ENCODE results near the gene AMPD3. TPM values are rescaled to one million over a fixed set of nuclear protein-coding genes. Genes with fewer than 3 reads are reported as not detected.

The AMPD3 gene
- total RNA-seq, 1 experiment from 2014 or later: 1.3 TPM

DNA sequence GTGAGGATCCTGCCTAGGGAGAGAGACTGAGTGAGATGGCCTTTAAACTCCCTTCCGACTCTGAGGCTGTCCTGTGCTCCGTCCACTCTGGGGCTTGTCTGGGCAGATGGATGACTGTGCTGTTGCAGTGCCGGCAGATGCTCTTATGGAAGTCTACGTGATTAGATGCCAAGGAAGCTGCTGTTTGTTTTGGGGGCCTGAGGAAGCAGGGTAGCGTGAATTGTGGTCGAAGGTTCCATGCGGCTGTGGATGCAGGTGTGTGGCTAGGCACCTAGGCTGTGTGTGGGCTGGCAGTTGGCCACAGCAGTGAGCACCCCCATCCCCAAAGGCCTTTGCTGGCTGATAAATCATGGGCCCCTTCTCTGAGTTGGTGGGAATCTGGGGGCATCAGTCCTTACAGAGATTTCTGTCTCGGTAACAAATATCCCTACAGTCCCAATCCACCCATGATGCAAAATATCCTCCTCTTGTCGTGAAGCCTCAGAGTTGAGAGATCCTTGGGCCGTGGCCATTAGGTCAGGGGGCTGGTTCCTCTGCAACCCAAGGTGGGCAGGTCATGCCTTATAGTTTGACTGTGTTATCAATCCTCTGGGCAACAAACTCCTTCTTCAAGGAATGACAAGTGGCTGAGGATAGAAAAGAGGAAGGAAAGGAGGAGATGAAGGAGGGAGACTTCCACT is 31.2 kb downstream of the AMPD3 start:
- no peak for DNase-seq (ENCODE audit: extremely low read depth, low read depth)

DNA sequence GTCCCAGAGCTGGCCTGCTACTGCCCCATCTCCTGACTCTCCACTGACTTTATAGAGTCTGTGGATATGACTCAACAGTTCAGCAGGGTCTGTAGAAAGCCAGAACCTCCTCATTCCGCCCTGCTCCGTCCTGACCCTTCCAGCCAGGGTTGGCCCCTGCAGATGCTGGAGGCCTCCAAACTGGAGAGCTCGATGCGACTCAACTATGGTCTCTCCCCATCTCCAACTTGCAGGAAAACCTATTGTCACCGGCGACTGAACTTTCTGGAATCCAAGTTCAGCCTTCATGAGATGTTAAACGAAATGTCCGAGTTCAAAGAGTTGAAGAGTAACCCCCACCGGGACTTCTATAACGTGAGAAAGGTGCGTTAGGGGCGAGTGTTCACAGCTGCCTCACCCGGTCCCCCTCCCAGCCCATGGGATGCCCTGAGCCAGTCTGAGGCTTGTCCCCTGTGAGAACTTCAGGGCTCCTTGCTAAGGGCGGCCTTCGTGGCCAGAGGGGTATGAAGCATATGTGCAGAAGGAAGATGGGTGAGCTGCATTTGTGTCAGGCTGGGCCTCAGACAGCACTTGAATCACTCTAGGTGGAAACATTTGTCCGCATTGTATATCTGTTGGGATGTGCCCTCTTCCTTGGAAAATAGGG is 32.1 kb downstream of the AMPD3 start:
- no peak for DNase-seq (ENCODE audit: extremely low read depth, low read depth)

DNA sequence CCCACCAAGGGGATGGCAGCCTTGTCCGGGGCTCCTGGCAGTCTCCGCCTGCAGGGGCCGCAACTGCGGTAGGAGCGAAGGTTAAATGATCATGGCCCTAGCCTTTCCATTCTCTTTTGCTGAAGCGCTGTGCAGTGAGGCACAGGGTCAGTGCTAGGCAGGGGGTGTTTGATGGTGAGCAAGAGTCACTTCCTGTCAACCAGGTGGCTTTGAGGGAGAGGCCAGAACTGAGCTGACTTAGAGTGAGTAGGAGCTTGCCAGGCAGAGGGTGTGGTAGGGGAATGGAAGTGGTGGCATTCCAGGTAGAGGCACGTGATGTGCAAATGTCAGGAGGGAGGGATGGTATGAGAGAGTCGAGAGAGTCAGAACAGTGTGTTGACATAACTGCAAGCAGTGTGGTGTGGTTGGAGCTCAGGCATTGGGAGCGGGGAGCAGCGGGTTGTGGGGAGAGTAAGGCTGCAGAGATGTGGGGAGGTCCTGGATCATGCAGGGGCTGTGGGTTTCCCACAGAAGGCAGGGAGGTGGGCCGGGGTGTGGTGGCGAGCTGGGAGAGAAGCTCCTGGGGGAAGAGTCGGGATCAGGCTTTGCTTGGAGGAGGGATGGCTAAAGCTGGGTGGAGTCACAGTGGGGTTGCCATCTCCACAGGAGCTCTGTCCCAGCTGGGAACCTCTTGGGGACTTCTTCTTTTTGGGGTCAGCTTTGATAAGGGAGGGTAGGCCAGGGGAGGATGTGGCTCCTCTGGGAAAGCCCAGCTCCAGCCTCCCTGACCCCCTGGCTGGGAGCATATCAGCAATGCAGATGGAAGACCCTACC is 33.3 kb downstream of the AMPD3 start:
- DNase-seq (ENCODE audit: extremely low read depth, low read depth): no peak

DNA sequence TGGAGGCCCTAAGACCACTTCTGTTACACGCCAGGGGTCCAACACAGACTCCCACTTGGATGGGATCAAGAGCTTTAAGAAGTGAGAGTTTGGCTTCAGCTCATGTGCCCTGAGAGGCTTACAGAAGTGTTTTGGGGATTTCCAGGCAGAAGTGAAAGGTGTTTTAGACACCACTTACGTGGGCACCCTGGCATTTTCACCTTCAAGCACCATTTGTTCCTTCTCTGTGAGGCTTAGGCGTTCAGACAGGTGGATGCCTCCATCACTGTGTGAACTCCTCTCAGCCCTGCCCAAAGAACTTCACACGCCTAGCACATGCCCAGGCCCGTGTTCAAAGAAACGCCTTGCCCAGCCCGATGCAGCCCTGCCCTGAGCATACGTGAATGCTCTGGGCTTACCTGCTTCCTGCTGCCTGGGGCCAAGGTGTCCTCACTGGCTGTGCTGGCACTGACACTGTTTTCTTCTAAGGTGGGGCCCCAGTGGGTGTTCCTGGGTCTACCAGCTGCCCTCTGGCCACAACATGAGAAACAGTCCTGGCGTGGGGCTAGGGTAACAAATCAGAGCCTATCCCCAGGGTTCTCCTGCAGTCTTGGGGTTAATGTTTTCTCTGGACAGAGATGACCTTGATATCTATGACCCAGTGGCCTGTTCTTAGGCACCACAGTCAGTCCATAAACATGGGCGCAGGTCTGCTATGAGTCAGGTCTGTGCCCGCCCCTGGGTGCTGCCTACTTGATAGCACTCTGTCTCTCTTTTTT is 34.0 kb downstream of the AMPD3 start:
- DNase-seq (ENCODE audit: extremely low read depth, low read depth): no peak

DNA sequence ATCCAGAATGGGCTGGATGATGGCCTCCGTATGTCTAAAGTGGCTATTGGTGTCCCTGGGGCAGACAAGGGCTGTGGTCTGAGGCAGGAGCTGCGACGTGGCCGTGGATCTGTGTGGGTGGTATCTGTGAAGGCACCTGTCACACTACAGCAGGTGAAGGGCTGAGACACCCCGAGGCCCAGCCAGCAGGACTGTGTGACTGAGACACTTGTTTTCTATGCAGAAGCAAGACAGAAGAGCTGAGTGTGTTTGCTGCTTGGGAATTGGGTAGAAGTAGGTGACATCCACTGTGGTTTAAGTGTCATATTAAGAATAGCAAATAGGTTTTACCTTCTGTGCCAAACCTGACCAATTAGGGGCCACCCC is 35.0 kb downstream of the AMPD3 start:
- DNase-seq (ENCODE audit: extremely low read depth, low read depth): no peak

DNA sequence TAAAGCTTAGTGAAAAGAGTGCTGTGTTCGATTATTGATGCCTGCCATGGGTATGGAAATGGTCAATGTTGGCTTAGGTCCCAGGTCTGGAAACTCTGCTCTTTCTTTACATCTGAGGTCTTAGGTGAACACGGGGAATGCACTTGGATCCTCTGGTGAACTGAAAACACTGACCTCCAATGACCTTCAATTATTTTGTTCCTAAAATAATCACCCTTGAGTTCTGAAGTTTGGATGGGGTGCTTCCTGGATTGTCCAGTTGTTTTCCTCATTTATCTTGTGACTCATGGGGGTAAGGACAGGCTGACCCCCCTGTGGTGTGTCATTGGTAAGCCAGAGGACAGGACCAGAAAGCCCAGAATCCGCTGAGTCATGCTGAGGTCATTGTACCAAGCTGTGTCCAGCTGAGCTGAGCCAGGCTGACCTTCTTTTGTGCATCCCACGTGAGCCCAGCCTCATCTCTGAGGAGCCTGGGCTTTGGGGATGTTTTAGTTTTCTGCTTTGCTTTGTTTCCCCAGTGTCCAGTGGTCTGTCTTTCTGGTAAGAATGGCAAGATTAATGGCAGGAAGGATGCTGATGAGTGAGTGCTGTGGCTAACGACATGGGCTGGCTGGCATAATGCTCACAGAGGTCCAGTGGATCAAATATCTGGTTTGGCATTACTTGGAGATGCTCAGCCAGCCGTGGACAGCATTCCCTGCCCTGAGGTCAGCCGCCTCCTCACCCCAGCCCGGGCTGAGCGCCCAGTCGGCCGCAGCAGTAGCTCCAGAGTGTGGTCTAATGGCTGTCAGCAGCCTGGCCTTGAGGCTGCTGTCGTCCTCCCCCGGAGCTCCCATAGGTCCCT is 35.6 kb downstream of the AMPD3 start:
- peak; percentile 78 for DNase-seq (ENCODE audit: extremely low read depth, low read depth)

DNA sequence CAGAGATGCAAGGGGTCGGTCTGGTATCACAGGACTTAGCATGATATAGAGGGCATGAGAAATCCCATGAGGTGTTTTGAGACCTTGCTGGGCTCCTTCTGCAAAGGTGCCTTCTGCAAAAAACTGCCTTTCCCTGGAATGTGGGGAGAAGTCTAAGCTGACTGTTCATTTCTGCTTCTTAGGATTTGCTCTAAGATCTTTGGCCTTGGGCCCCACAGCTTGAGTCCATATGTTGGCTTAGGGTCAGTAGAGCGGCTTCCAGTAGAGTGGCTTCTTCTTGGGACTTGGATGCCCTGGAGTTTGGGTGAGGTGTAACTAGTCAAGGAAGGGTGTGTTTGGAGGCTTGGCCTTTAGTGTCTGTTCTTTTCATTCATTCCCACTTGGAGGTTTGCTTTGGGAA is 37.0 kb downstream of the AMPD3 start:
- DNase-seq (ENCODE audit: extremely low read depth, low read depth): no peak

DNA sequence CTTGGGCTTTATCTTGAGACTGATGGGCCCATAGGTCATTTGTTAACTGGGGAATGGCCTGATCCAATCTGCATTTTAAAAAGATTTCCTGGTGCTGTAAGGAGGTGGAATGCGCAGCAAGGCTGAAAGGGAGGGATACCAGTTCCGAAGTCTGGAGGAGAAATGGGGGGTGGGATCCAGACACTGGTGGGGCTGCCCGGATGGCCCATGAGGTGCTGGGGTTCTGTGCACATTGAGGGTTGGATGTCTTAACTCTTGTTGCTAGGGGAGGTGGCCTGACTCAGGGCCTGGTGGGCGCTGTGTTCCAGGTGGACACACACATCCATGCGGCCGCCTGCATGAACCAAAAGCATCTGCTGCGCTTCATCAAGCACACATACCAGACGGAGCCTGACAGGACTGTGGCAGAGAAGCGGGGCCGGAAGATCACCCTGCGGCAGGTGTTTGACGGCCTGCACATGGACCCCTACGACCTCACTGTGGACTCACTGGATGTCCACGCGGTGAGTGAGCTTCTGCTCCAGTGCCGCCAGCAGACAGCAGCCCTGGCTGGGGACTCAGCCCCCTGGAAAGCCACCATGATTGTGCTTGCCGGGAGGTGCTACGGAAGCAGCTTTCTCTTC is 38.1 kb downstream of the AMPD3 start:
- no peak for DNase-seq (ENCODE audit: extremely low read depth, low read depth)

DNA sequence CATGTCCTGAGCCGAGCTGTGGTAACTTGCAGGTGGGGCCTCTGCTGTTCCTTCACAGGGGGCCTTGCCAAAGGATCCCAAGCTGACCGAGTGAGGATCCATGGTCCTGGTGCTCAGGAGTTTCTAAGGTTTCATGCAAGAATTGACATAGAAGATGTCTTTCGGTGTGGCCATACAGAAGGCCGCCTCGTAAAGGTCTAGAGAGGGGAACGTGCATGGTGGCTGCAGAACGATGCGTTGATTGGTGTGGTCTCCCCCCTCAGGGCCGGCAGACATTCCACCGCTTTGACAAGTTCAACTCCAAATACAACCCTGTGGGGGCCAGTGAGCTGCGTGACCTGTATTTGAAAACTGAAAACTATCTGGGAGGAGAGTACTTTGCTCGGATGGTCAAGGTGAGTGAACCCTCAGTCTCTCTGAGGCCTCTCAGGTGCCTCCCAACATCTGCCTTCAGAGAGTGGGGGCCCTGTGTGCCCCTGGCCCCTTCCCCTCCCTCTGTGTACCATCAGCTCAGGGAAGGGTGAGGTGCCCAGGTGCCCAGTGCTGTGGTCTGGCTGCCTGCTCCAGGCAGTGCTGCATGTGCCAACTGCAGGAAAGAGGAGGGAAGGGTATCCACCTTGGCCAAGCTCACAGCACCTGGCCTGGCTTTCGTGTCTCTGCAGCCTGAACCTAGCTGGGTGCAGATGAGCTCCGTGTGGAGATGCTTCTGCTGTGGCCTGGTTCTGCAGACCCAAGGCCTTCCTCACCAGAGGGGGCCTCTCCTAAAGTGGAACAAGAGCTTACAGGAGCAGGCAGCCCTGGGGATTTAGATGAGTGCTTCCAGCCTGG is 39.8 kb downstream of the AMPD3 start:
- no peak for DNase-seq (ENCODE audit: extremely low read depth, low read depth)

DNA sequence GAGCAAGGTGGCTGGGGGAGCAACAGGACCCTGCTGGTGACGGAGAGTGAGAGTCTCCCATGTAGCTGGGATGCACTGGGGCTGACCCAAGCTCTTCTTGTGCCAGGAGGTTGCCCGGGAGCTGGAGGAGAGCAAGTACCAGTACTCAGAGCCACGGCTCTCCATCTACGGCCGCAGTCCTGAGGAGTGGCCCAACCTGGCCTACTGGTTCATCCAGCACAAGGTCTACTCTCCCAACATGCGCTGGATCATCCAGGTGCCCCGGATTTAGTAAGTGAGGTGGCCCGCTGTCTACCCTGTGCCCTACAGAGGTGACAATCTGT is 40.4 kb downstream of the AMPD3 start:
- DNase-seq (ENCODE audit: extremely low read depth, low read depth): no peak

DNA sequence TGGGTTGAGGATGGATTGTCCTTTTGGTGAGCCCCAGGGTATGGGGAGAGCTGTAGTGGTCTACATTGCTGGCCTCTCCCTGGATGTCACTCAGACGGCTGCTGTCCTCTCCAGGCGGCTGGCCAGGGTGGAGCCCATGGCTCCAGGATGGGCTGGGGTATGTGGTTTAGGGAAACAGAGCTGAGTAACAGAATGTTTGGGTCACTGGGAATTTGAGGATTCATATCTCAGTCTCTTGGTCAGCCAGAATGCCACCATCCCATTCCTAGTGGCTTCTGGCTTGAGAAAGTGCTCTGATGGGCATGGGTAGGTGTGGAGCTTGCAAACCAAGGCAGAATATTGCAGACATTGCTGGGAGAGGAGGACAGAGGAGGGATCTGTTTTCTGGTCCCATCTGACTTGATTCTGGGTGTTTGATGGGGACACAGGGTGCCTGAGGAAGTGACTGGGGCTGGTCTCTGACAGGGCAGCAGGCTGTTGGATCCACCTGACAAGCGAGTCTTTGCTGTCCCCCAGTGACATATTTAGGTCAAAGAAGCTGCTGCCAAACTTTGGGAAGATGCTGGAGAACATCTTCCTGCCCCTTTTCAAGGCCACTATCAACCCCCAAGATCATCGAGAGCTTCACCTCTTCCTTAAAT is 41.4 kb downstream of the AMPD3 start:
- DNase-seq (ENCODE audit: extremely low read depth, low read depth): no peak

DNA sequence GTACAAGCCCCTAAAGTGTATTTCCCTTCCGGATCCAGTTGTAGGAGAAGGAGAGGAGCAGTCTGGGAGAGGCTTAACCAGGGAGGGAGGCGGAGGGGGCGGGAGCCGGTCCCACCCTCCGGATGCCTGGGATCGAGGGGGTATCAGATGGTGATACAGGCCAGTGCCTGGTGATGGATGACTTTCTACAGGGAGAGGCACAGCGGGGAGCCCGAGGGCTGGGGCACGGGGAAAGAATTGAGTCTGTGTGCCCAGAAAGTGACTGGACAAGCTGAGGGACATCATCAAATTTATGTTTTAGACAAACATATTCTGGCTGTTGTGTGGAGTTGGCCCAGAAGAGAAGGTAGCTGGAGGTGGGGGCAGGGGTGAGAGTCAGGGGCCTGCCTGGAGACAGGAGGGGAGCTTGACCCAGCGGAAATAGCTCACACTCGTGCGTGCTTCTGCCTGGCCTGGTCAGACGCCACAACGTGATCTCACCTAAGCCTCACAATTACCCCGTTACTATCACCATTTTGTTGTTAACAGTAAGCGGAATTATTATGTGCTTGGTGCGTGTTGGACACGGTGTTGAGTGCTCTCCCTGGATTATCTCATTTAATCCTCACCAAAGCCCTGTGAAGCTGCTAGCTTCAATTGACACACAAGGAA is 42.4 kb downstream of the AMPD3 start:
- no peak for DNase-seq (ENCODE audit: extremely low read depth, low read depth)

DNA sequence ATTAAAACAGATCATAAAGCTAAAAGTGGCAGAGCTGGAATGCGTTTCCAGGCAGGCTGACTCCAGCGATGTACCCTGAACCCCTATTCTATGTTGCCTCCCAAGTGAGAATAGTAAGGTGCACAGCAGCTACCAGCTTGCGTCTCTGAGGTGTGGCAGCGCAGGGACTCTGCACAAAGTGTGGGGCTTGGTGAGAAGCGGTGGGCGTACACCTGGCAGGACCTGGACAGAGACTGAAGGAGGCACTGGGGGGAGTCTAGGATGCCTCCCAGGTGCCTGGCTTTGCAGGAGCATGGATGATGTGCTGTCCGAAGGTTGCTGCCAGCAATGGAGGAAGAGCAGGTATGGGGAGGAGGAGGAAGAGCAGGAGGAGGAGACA is 42.9 kb downstream of the AMPD3 start:
- no peak for DNase-seq (ENCODE audit: extremely low read depth, low read depth)

DNA sequence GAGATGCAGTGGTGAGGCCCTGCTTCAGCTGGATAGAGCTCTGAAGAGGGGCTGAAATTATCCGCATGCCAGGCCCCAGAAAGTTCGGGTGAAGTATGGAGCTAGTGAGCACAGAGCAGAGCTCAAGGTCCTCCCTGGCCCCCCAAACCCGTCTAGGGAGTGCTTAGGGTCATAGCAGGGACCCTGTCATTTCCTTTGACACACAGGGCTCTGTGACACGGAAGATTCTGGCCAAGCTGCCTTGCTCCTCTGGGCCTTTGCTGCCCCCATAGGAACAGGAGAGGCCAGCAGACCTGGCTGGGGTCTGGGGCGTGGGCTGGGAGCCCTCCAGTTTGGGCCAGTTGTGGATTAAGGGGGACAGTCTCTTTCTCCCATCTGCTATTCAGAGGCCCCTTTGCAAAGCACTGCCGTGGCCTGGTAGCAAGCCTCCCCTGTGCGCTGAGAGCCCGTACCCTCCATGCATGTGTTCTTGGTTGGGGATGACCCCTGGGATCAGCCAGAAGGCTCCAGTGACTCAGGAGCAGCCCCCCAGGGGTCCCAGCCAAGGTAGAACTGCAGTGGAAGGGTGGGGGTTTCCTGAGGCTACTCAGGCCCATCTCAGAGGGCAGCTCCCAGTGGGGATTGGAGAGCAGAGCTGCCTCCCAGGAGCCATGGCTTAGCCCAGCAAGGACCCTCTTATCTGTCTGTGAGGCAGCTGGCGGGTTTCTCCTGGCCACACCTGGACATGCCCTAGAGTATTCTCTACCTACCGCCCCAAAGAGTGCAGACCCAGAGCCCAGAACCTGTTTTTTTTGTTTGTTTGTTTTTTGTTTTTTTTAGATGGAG is 43.6 kb downstream of the AMPD3 start:
- DNase-seq (ENCODE audit: extremely low read depth, low read depth): no peak

DNA sequence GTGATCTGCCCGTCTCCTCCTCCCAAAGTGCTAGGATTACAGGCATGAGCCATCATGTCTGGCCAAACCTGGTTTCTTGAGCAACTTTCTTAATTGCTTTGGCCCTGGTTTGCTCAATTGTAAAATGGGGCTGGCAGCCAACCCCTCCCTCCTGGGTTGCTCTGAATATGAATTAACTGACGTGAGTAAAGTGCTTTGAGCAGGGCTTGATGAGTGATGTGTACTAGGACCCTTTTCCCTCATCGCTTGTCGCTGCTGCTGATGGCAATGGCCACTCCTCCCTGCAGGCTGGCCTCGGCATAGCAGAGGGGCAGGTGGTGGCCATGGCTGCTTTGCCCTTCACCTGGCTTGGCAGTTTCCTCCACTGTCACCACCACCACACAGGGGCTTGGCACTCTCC is 44.4 kb downstream of the AMPD3 start:
- DNase-seq (ENCODE audit: extremely low read depth, low read depth): no peak

DNA sequence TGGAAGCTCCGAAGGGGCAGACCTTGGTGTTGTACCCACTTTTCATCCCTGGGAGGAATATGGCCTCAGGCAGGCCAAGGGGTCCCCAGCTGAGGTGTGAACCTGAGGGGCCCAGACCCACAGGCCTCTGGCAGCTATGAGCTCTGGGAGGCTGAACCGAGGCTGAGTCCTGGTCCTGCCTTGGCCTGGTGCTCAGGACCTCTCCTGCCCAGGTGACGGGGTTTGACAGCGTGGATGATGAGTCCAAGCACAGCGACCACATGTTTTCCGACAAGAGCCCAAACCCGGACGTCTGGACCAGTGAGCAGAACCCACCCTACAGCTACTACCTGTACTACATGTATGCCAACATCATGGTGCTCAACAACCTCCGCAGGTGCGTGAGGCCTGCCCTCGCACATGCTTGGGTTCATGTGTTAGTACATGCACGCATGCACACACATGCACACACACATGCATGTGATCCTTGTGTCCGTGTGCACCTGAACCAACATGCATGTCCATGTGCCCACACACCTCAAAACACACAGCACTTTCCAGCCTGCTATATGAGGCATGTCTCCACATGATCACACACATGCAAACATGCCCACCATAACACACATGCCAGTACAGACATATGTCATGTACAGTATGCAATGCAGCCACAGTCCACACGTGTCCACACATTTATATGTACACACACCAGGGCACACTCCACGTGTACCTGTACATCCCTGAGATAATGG is 45.0 kb downstream of the AMPD3 start:
- no peak for DNase-seq (ENCODE audit: extremely low read depth, low read depth)
